ENCODE results near the gene HENMT1. TPM values are rescaled to one million over a fixed set of nuclear protein-coding genes. Genes with fewer than 3 reads are reported as not detected.

The HENMT1 gene
- total RNA-seq, result 4.4 and 4.7 TPM in 2 replicates
- 3.0 and 3.8 TPM in 2 replicates for polyA plus RNA-seq

- peak within 1 kb of the TSS; percentile 98 for H3K4me2 ChIP-seq
- no peaks in the 10 kb centered on the region for H3K79me2 ChIP-seq
- no peaks in the 10 kb centered on the region for H4K20me1 ChIP-seq (ENCODE audit: insufficient read depth, poor library complexity, severe bottlenecking)
- H3K36me3 ChIP-seq (replicated peaks; ENCODE audit: insufficient read depth, low read depth), result no peaks in the 10 kb centered on the region
- TF ChIP-seq EZH2 (IDR thresholded peaks at IDR 0.05; ENCODE audit: borderline replicate concordance) (no peak), EZH2phosphoT487 (IDR thresholded peaks at IDR 0.05; ENCODE audit: low read depth, severe bottlenecking, unreplicated experiment) (no peak), CTCF (IDR thresholded peaks at IDR 0.05; ENCODE audit: poor library complexity) (no peak)
- H3K9me3 ChIP-seq (ENCODE audit: low read depth), result no peaks in the 10 kb centered on the region
- peak within 1 kb of the TSS; percentile 72 for H3K4me3 ChIP-seq
- peaks cover 5% of the 10 kb centered on the region for H3K4me1 ChIP-seq (ENCODE audit: insufficient read depth)
- WGBS (ENCODE audit: low lambda C conversion rate, missing lambda C conversion rate), result 6% methylated on average over 76 of the region's 81 CpGs
- H3K27ac ChIP-seq, result peak within 1 kb of the TSS; percentile 87
- peak within 1 kb of the TSS; percentile 98 for H2AFZ ChIP-seq
- H3K9me2 ChIP-seq (replicated peaks; ENCODE audit: insufficient read depth), result no peaks in the 10 kb centered on the region
- no peaks in the 10 kb centered on the region for H3K27me3 ChIP-seq
- DNase-seq (ENCODE audit: low spot score), result peak; percentile 70
Observed at GRCh38 chr1:108661030-108661609, at the start of gene HENMT1. Gene HENMT1, minus strand, starts transcription at chr1:108661093. Its CDS starts 1,209 bp downstream, at chr1:108659884.

GRCh38 chr1:108708691-108709660, 48.1 kb upstream of the HENMT1 start:
- TF ChIP-seq CTCF (IDR thresholded peaks at IDR 0.05; ENCODE audit: poor library complexity) (no peak), EZH2phosphoT487 (IDR thresholded peaks at IDR 0.05; ENCODE audit: low read depth, severe bottlenecking, unreplicated experiment) (no peak), EZH2 (IDR thresholded peaks at IDR 0.05; ENCODE audit: borderline replicate concordance) (no peak)
- 71% methylated on average over 7 of the region's 7 CpGs for WGBS (ENCODE audit: low lambda C conversion rate, missing lambda C conversion rate)
- Histone ChIP-seq H3K4me3 (no peak overlapping the region), H3K9me2 (replicated peaks; ENCODE audit: insufficient read depth) (no peaks in the 10 kb centered on the region), H4K20me1 (ENCODE audit: insufficient read depth, poor library complexity, severe bottlenecking) (no peaks in the 10 kb centered on the region), H2AFZ (no peak overlapping the region), H3K27me3 (no peaks in the 10 kb centered on the region), H3K4me1 (ENCODE audit: insufficient read depth) (no peaks in the 10 kb centered on the region), H3K4me2 (no peak overlapping the region), H3K9me3 (ENCODE audit: low read depth) (no peaks in the 10 kb centered on the region), H3K27ac (no peak overlapping the region), H3K36me3 (replicated peaks; ENCODE audit: insufficient read depth, low read depth) (no peaks in the 10 kb centered on the region), H3K79me2 (no peaks in the 10 kb centered on the region)
- DNase-seq (ENCODE audit: low spot score), result no peak

- Histone ChIP-seq H3K79me2 (no peaks in the 10 kb centered on the region), H3K4me2 (no peak overlapping the region), H3K4me3 (no peak overlapping the region), H3K4me1 (ENCODE audit: insufficient read depth) (no peaks in the 10 kb centered on the region), H3K9me3 (ENCODE audit: low read depth) (no peaks in the 10 kb centered on the region), H3K27me3 (no peaks in the 10 kb centered on the region), H3K36me3 (replicated peaks; ENCODE audit: insufficient read depth, low read depth) (no peaks in the 10 kb centered on the region), H3K9me2 (replicated peaks; ENCODE audit: insufficient read depth) (no peaks in the 10 kb centered on the region), H2AFZ (no peak overlapping the region), H4K20me1 (ENCODE audit: insufficient read depth, poor library complexity, severe bottlenecking) (no peaks in the 10 kb centered on the region), H3K27ac (no peak overlapping the region)
- DNase-seq (ENCODE audit: low spot score), result no peak
- 98% methylated on average over 3 of the region's 3 CpGs for WGBS (ENCODE audit: low lambda C conversion rate, missing lambda C conversion rate)
- TF ChIP-seq EZH2phosphoT487 (IDR thresholded peaks at IDR 0.05; ENCODE audit: low read depth, severe bottlenecking, unreplicated experiment) (no peak), CTCF (IDR thresholded peaks at IDR 0.05; ENCODE audit: poor library complexity) (no peak), EZH2 (IDR thresholded peaks at IDR 0.05; ENCODE audit: borderline replicate concordance) (no peak)
Observed at GRCh38 chr1:108706643-108707042, 45.8 kb upstream of the HENMT1 start.
